HEK293 (cell line): ENCODE results near the gene MRPL36.

Source experiments
- CTCF ChIA-PET: fragments of 350-600 bp; formaldehyde crosslinking; extraction: SDS; loops from one replicate; lab custom pipeline; 2021; ENCODE audit warnings: antibody characterized with exemption; lab: Yijun Ruan, JAX
- POLR2A ChIA-PET: fragments of 300-600 bp; formaldehyde crosslinking; extraction: SDS; loops from one replicate; lab custom pipeline; 2020; ENCODE audit warnings: antibody characterized with exemption, inconsistent platforms; lab: Yijun Ruan, JAX
- H3K27ac ChIP-seq: fragments of 200-500 bp; sonication (Bioruptor generic); 2 replicates; pipeline ENCODE4 v1.5.1; 2014; ENCODE audit warnings: low read depth, low read length, control low read depth, inconsistent platforms; ENCODE audit errors: extremely low read depth
- H3K36me3 ChIP-seq, 2 experiments: fragments of 200-500 bp in 1 of 2; sonication (Bioruptor generic) in 1 of 2; 1 replicate in 1 of 2; 2 replicates in 1 of 2; pipeline ENCODE4 v1.5.1; 2014 to 2017; ENCODE audit warnings: inconsistent platforms in 2 of 2, low read length in 2 of 2; ENCODE audit not compliant: control insufficient read depth in 2 of 2, insufficient read depth in 1 of 2
- H3K4me1 ChIP-seq: fragments of 200-500 bp; sonication (Bioruptor generic); 2 replicates; pipeline ENCODE4 v1.5.1; 2014; ENCODE audit warnings: mild to moderate bottlenecking, low read length, inconsistent platforms; ENCODE audit not compliant: control insufficient read depth, insufficient read depth
- H3K4me3 ChIP-seq: 2 replicates; pipeline ENCODE4 v1.5.1; 2011; ENCODE audit warnings: low read depth, mild to moderate bottlenecking, control low read depth, low read length, moderate library complexity
- H3K9me3 ChIP-seq: fragments of 200-500 bp; sonication (Bioruptor generic); 2 replicates; pipeline ENCODE4 v1.5.1; 2014; ENCODE audit warnings: low read depth, low read length, inconsistent platforms; ENCODE audit not compliant: control insufficient read depth, insufficient read depth
- BCL6B ChIP-seq: fragments of 450-650 bp; formaldehyde crosslinking; IDR thresholded peaks from 2 replicates; pipeline ENCODE4 v1.5.1; 2017; ENCODE audit warnings: missing biosample characterization, missing genetic modification characterization
- CTCF ChIP-seq: fragments of 450-650 bp; formaldehyde crosslinking; IDR thresholded peaks from 2 replicates; pipeline ENCODE4 v1.5.1; 2016; ENCODE audit warnings: missing biosample characterization, missing genetic modification characterization
- PRDM2 ChIP-seq: fragments of 450-650 bp; formaldehyde crosslinking; IDR thresholded peaks from 2 replicates; pipeline ENCODE4 v1.5.1; 2016; ENCODE audit warnings: missing biosample characterization, missing genetic modification characterization, borderline replicate concordance
- YY1 ChIP-seq: fragments of 450-650 bp; formaldehyde crosslinking; IDR thresholded peaks from 2 replicates; pipeline ENCODE4 v1.5.1; 2018; ENCODE audit warnings: missing biosample characterization, missing genetic modification characterization
- ZBTB21 ChIP-seq: fragments of 450-650 bp; formaldehyde crosslinking; IDR thresholded peaks from 2 replicates; pipeline ENCODE4 v1.5.1; 2017; ENCODE audit warnings: missing biosample characterization, missing genetic modification characterization
- ZIC2 ChIP-seq: fragments of 450-650 bp; formaldehyde crosslinking; IDR thresholded peaks from 2 replicates; pipeline ENCODE4 v1.5.1; 2016; ENCODE audit warnings: missing biosample characterization, missing genetic modification characterization
- ZNF148 ChIP-seq: fragments of 450-650 bp; formaldehyde crosslinking; IDR thresholded peaks from 2 replicates; pipeline ENCODE4 v1.5.0; 2017; ENCODE audit warnings: missing biosample characterization, missing genetic modification characterization, borderline replicate concordance
- ZNF155 ChIP-seq: fragments of 450-650 bp; formaldehyde crosslinking; IDR thresholded peaks from 2 replicates; pipeline ENCODE4 v1.5.1; 2016; ENCODE audit warnings: missing biosample characterization, missing genetic modification characterization
- ZNF174 ChIP-seq: fragments of 450-650 bp; formaldehyde crosslinking; IDR thresholded peaks from 2 replicates; pipeline ENCODE4 v1.5.0; 2017; ENCODE audit warnings: missing biosample characterization, mild to moderate bottlenecking, missing genetic modification characterization
- ZNF184 ChIP-seq: fragments of 450-650 bp; IDR thresholded peaks from 2 replicates; pipeline ENCODE4 v1.5.1; 2018; ENCODE audit warnings: missing biosample characterization, mild to moderate bottlenecking, missing genetic modification characterization
- ZNF391 ChIP-seq: fragments of 450-650 bp; formaldehyde crosslinking; IDR thresholded peaks from 2 replicates; pipeline ENCODE4 v1.5.1; 2016; ENCODE audit warnings: low read depth, missing biosample characterization, missing genetic modification characterization, borderline replicate concordance
- ZNF426 ChIP-seq: fragments of 450-650 bp; formaldehyde crosslinking; IDR thresholded peaks from 2 replicates; pipeline ENCODE4 v1.5.1; 2017; ENCODE audit warnings: missing biosample characterization, missing genetic modification characterization, mild to moderate bottlenecking, inconsistent platforms, moderate library complexity
- ZNF449 ChIP-seq: fragments of 450-650 bp; formaldehyde crosslinking; IDR thresholded peaks from 2 replicates; pipeline ENCODE4 v1.5.1; 2017; ENCODE audit warnings: missing biosample characterization, mild to moderate bottlenecking, missing genetic modification characterization, moderate library complexity
- ZNF580 ChIP-seq: fragments of 450-650 bp; formaldehyde crosslinking; IDR thresholded peaks from 2 replicates; pipeline ENCODE4 v1.5.1; 2016; ENCODE audit warnings: missing biosample characterization, missing genetic modification characterization
- ZNF76 ChIP-seq: fragments of 450-650 bp; formaldehyde crosslinking; IDR thresholded peaks from 2 replicates; pipeline ENCODE4; 2016; ENCODE audit warnings: low read depth, missing biosample characterization, missing genetic modification characterization, borderline replicate concordance
- ZXDB ChIP-seq: fragments of 450-650 bp; formaldehyde crosslinking; IDR thresholded peaks from 2 replicates; pipeline ENCODE4 v1.5.1; 2016; ENCODE audit warnings: missing biosample characterization, missing genetic modification characterization

Gene MRPL36

GRCh38 chr5:1752881-1753280 lies 46.8 kb downstream of the MRPL36 start (continued):
- no peak for TF ChIP-seq BCL6B (tag by site-specific recombination)
- no peak for TF ChIP-seq PRDM2
- TF ChIP-seq ZNF155 (tag by site-specific recombination): no peak
- no peak for TF ChIP-seq ZNF148
- TF ChIP-seq ZBTB21 (tag by site-specific recombination): no peak
- no peak for TF ChIP-seq ZIC2
- TF ChIP-seq CTCF (tag by site-specific recombination): no peak
- TF ChIP-seq ZNF580 (tag by site-specific recombination): no peak
- TF ChIP-seq YY1 (tag by site-specific recombination): no peak
- TF ChIP-seq ZNF426 (tag by site-specific recombination): no peak
- TF ChIP-seq ZXDB (tag by site-specific recombination): no peak

- no peaks in the 10 kb centered on the region for H3K4me1 ChIP-seq
- no peak overlapping the region for H3K4me3 ChIP-seq
- no peaks in the 10 kb centered on the region for H3K36me3 ChIP-seq
- no peaks in the 10 kb centered on the region for H3K9me3 ChIP-seq
- ChIA-PET POLR2A (no interaction called here), CTCF (no interaction called here)
- TF ChIP-seq ZNF174 (no peak), ZNF184 (no peak), ZNF391 (tag by site-specific recombination) (no peak), ZNF76 (tag by site-specific recombination) (no peak), ZNF449 (tag by site-specific recombination) (no peak)
- no peak overlapping the region for H3K27ac ChIP-seq
Observed at GRCh38 chr5:1751864-1752822, 47.5 kb downstream of the MRPL36 start.
